ENCODE measurements around the gene SMYD3.
"Not testable (repeated sequence)": the region's sequence is repeated elsewhere in the genome, so short reads cannot be mapped to it uniquely, and the experiment has no call there.

SMYD3 gene

GRCh38 chr1:246035060-246035541, 472.0 kb downstream of the SMYD3 start:
- H3K4me3 ChIP-seq (ENCODE audit: insufficient read length, low read depth): no peak overlapping the region

GRCh38 chr1:246034630-246035029, 472.4 kb downstream of the SMYD3 start:
- no peak overlapping the region for H3K9ac ChIP-seq (ENCODE audit: insufficient read length, low read depth)
- DNase-seq (ENCODE audit: low read depth, low spot score): no peak
- no peaks in the 10 kb centered on the region for H3K36me3 ChIP-seq (ENCODE audit: insufficient read depth, insufficient read length, low read length)
- H3K4me1 ChIP-seq (ENCODE audit: insufficient read depth, insufficient read length): no peaks in the 10 kb centered on the region
- no peak for TF ChIP-seq ZNF274 (IDR thresholded peaks at IDR 0.05; ENCODE audit: low read depth, low read length)
- no peak for TF ChIP-seq YY1 (IDR thresholded peaks at IDR 0.05; ENCODE audit: insufficient read depth, insufficient read length)
- no peak for TF ChIP-seq SUZ12 (IDR thresholded peaks at IDR 0.05; ENCODE audit: extremely low read depth, insufficient read depth, insufficient read length)
- H3K4me3 ChIP-seq (ENCODE audit: insufficient read length, low read depth): no peak overlapping the region
- H3K27me3 ChIP-seq (ENCODE audit: insufficient read depth, insufficient read length): no peaks in the 10 kb centered on the region
- H3K9me3 ChIP-seq (ENCODE audit: insufficient read depth, low read length): no peaks in the 10 kb centered on the region

More at GRCh38 chr1:246035060-246035541, 472.0 kb downstream of the SMYD3 start:
- DNase-seq (ENCODE audit: low read depth, low spot score): no peak
- H3K27me3 ChIP-seq (ENCODE audit: insufficient read depth, insufficient read length): no peaks in the 10 kb centered on the region
- H3K9ac ChIP-seq (ENCODE audit: insufficient read length, low read depth): no peak overlapping the region
- no peaks in the 10 kb centered on the region for H3K4me1 ChIP-seq (ENCODE audit: insufficient read depth, insufficient read length)
- TF ChIP-seq YY1 (IDR thresholded peaks at IDR 0.05; ENCODE audit: insufficient read depth, insufficient read length) (no peak), ZNF274 (IDR thresholded peaks at IDR 0.05; ENCODE audit: low read depth, low read length) (no peak), SUZ12 (IDR thresholded peaks at IDR 0.05; ENCODE audit: extremely low read depth, insufficient read depth, insufficient read length) (no peak)
- no peaks in the 10 kb centered on the region for H3K36me3 ChIP-seq (ENCODE audit: insufficient read depth, insufficient read length, low read length)
- H3K9me3 ChIP-seq (ENCODE audit: insufficient read depth, low read length): no peaks in the 10 kb centered on the region

- no peaks in the 10 kb centered on the region for H3K27me3 ChIP-seq (ENCODE audit: insufficient read depth, insufficient read length)
- H3K36me3 ChIP-seq (ENCODE audit: insufficient read depth, insufficient read length, low read length): no peaks in the 10 kb centered on the region
- no peaks in the 10 kb centered on the region for H3K4me1 ChIP-seq (ENCODE audit: insufficient read depth, insufficient read length)
- no peaks in the 10 kb centered on the region for H3K9me3 ChIP-seq (ENCODE audit: insufficient read depth, low read length)
- H3K4me3 ChIP-seq (ENCODE audit: insufficient read length, low read depth): no peak overlapping the region
- no peak for DNase-seq (ENCODE audit: low read depth, low spot score)
- no peak overlapping the region for H3K9ac ChIP-seq (ENCODE audit: insufficient read length, low read depth)
- TF ChIP-seq ZNF274 (IDR thresholded peaks at IDR 0.05; ENCODE audit: low read depth, low read length) (no peak), YY1 (IDR thresholded peaks at IDR 0.05; ENCODE audit: insufficient read depth, insufficient read length) (no peak), SUZ12 (IDR thresholded peaks at IDR 0.05; ENCODE audit: extremely low read depth, insufficient read depth, insufficient read length) (no peak)
These were observed 474.1 kb downstream of the SMYD3 start for GRCh38 chr1:246032984-246033383.

- Histone ChIP-seq H3K4me1 (ENCODE audit: insufficient read depth, insufficient read length) (no peaks in the 10 kb centered on the region), H3K4me3 (ENCODE audit: insufficient read length, low read depth) (no peak overlapping the region), H3K9ac (ENCODE audit: insufficient read length, low read depth) (no peak overlapping the region), H3K36me3 (ENCODE audit: insufficient read depth, insufficient read length, low read length) (no peaks in the 10 kb centered on the region), H3K27me3 (ENCODE audit: insufficient read depth, insufficient read length) (no peaks in the 10 kb centered on the region), H3K9me3 (ENCODE audit: insufficient read depth, low read length) (no peaks in the 10 kb centered on the region)
- no peak for TF ChIP-seq SUZ12 (IDR thresholded peaks at IDR 0.05; ENCODE audit: extremely low read depth, insufficient read depth, insufficient read length)
- TF ChIP-seq ZNF274 (IDR thresholded peaks at IDR 0.05; ENCODE audit: low read depth, low read length): no peak
- TF ChIP-seq YY1 (IDR thresholded peaks at IDR 0.05; ENCODE audit: insufficient read depth, insufficient read length): no peak
- DNase-seq (ENCODE audit: low read depth, low spot score): no peak
These were observed 475.0 kb downstream of the SMYD3 start for GRCh38 chr1:246032031-246032551.

- H3K4me1 ChIP-seq (ENCODE audit: insufficient read depth, insufficient read length): no peaks in the 10 kb centered on the region
- no peak for DNase-seq (ENCODE audit: low read depth, low spot score)
- H3K9ac ChIP-seq (ENCODE audit: insufficient read length, low read depth): no peak overlapping the region
- no peaks in the 10 kb centered on the region for H3K36me3 ChIP-seq (ENCODE audit: insufficient read depth, insufficient read length, low read length)
- no peak overlapping the region for H3K4me3 ChIP-seq (ENCODE audit: insufficient read length, low read depth)
- H3K9me3 ChIP-seq (ENCODE audit: insufficient read depth, low read length): no peaks in the 10 kb centered on the region
- no peak for TF ChIP-seq ZNF274 (IDR thresholded peaks at IDR 0.05; ENCODE audit: low read depth, low read length)
- TF ChIP-seq SUZ12 (IDR thresholded peaks at IDR 0.05; ENCODE audit: extremely low read depth, insufficient read depth, insufficient read length): no peak
- no peak for TF ChIP-seq YY1 (IDR thresholded peaks at IDR 0.05; ENCODE audit: insufficient read depth, insufficient read length)
- H3K27me3 ChIP-seq (ENCODE audit: insufficient read depth, insufficient read length): no peaks in the 10 kb centered on the region
These were observed 477.5 kb downstream of the SMYD3 start for GRCh38 chr1:246029616-246030015.

- H3K4me3 ChIP-seq (ENCODE audit: insufficient read length, low read depth); DNase-seq (ENCODE audit: low read depth, low spot score): not testable (repeated sequence)
These were observed 483.0 kb downstream of the SMYD3 start for GRCh38 chr1:246024118-246024517.

GRCh38 chr1:246020211-246020954, 486.7 kb downstream of the SMYD3 start:
- H3K4me3 ChIP-seq (ENCODE audit: insufficient read length, low read depth): no peak overlapping the region
- no peaks in the 10 kb centered on the region for H3K36me3 ChIP-seq (ENCODE audit: insufficient read depth, insufficient read length, low read length)
- TF ChIP-seq ZNF274 (IDR thresholded peaks at IDR 0.05; ENCODE audit: low read depth, low read length): no peak
- no peak overlapping the region for H3K9ac ChIP-seq (ENCODE audit: insufficient read length, low read depth)
- no peak for DNase-seq (ENCODE audit: low read depth, low spot score)
- no peaks in the 10 kb centered on the region for H3K9me3 ChIP-seq (ENCODE audit: insufficient read depth, low read length)
- no peaks in the 10 kb centered on the region for H3K27me3 ChIP-seq (ENCODE audit: insufficient read depth, insufficient read length)
- no peaks in the 10 kb centered on the region for H3K4me1 ChIP-seq (ENCODE audit: insufficient read depth, insufficient read length)

More at GRCh38 chr1:246024118-246024517, 483.0 kb downstream of the SMYD3 start:
- H3K27me3 ChIP-seq (ENCODE audit: insufficient read depth, insufficient read length); H3K36me3 ChIP-seq (ENCODE audit: insufficient read depth, insufficient read length, low read length); H3K9ac ChIP-seq (ENCODE audit: insufficient read length, low read depth); H3K4me1 ChIP-seq (ENCODE audit: insufficient read depth, insufficient read length); H3K9me3 ChIP-seq (ENCODE audit: insufficient read depth, low read length): not testable (repeated sequence)
